Stomach (tissue), 4 donors: ENCODE measurements around the gene FOXRED1.

Experiments
- CTCF ChIP-seq, 7 experiments: fragments of 450-650 bp in 4 of 7; fragments of 200-600 bp in 3 of 7; sonication (generic) in 3 of 7; IDR thresholded peaks; one replicate each; pipeline ENCODE4 v1.5.1; 2016 to 2019; ENCODE audit warnings: antibody characterized with exemption in 7 of 7, control low read depth in 2 of 7, mild to moderate bottlenecking in 1 of 7
- POLR2A ChIP-seq, 4 donors: fragments of 450-650 bp; IDR thresholded peaks; one replicate each; pipeline ENCODE4 v1.6.1; 2016; ENCODE audit warnings: antibody characterized with exemption in 4 of 4, control low read depth in 2 of 4, mild to moderate bottlenecking in 1 of 4, moderate library complexity in 1 of 4
- POLR2AphosphoS5 ChIP-seq, 3 donors: sonication (generic); formaldehyde crosslinking; IDR thresholded peaks; one replicate each; pipeline ENCODE4 v1.6.1; 2016; ENCODE audit warnings: antibody characterized with exemption in 3 of 3

GRCh38 chr11:126313826-126314225 is 44.9 kb downstream of the FOXRED1 start:
- TF ChIP-seq POLR2AphosphoS5 (IDR thresholded peaks at IDR 0.05) (no peak), CTCF (IDR thresholded peaks at IDR 0.05) (no peak), POLR2A (IDR thresholded peaks at IDR 0.05) (no peak)
